K562 (cell line): ENCODE data around the gene FMOD. TPM values are rescaled to one million over a fixed set of nuclear protein-coding genes. Genes with fewer than 3 reads are reported as not detected.

Experiments used
- EP300 ChIP-seq: IDR thresholded peaks from 2 replicates; pipeline ENCODE4 v1.6.1; 2012; ENCODE audit warnings: low read length, improper control_type of control experiment
- ZNF639 ChIP-seq, 2 experiments: fragments of 200-800 bp in 1 of 2; sonication (Bioruptor generic) in 1 of 2; sonication (generic) in 1 of 2; formaldehyde crosslinking in 1 of 2; IDR thresholded peaks in 1 of 2; conservative IDR thresholded peaks in 1 of 2; 2 replicates each; pipeline versions ENCODE4 v1.5.0 to v1.6.1; 2016 to 2020; ENCODE audit warnings: missing compliant biosample characterization in 1 of 2, missing genetic modification characterization in 1 of 2, missing genetic modification reagents in 1 of 2
- polyA plus RNA-seq, 8 experiments: library from polyadenylated mRNA; depleted of rRNA in 4 of 8; stranded (reverse) in 5 of 8; unstranded in 3 of 8; fragments of >200 nt; fragmentation: Nextera tagmentation in 2 of 8; fragmentation: Illumina TruSeq in 1 of 8; extraction: Ambion mirVana in 2 of 8; extraction: Trizol in 1 of 8; gene quantifications; 2 replicates each; pipeline versions ENCODE4 v1.2.1 to v1.2.3, GENCODE V29; 2011 to 2014; ENCODE audit warnings: inconsistent platforms in 1 of 8, missing spikeins in 1 of 8
- total RNA-seq, 7 experiments: library from RNA; depleted of rRNA in 6 of 7; stranded (reverse); fragments of >200 nt in 6 of 7; fragmentation: Illumina TruSeq in 2 of 7; extraction: Trizol in 2 of 7; gene quantifications; 2 replicates each; pipeline versions ENCODE4 v1.2.1 to v1.2.3, GENCODE V29; 2011 to 2021; ENCODE audit warnings: low replicate concordance in 1 of 7
- TF ChIP-seq, protein P1 (sequence below): sonication (generic); formaldehyde crosslinking; IDR thresholded peaks from 2 replicates; pipeline ENCODE4 v1.8.0; 2023; ENCODE audit warnings: missing genetic modification reagents, mild to moderate bottlenecking, borderline replicate concordance
- TF ChIP-seq, protein P2 (sequence below): sonication (generic); formaldehyde crosslinking; IDR thresholded peaks from 2 replicates; pipeline ENCODE4 v1.8.1; 2022; ENCODE audit warnings: missing genetic modification reagents
- TF ChIP-seq, protein P3 (sequence below), 2 experiments: fragments of 450-650 bp; IDR thresholded peaks; 2 replicates each; pipeline ENCODE4 v1.6.1; 2018; ENCODE audit warnings: mild to moderate bottlenecking in 2 of 2, low read depth in 1 of 2; ENCODE audit not compliant: partially characterized antibody in 2 of 2
- TF ChIP-seq, protein P4 (sequence below): fragments of 250-450 bp; sonication (Bioruptor Pico); IDR thresholded peaks from 2 replicates; pipeline ENCODE4 v1.5.0; 2021

FMOD gene
- total and polyA plus RNA-seq, 9 of the 15 experiments (the other 6 are each of a cell fraction or from before 2014, with no cell fraction given) = 0.03 to 0.13 (median 0.03) TPM; not detected in 6

DNA sequence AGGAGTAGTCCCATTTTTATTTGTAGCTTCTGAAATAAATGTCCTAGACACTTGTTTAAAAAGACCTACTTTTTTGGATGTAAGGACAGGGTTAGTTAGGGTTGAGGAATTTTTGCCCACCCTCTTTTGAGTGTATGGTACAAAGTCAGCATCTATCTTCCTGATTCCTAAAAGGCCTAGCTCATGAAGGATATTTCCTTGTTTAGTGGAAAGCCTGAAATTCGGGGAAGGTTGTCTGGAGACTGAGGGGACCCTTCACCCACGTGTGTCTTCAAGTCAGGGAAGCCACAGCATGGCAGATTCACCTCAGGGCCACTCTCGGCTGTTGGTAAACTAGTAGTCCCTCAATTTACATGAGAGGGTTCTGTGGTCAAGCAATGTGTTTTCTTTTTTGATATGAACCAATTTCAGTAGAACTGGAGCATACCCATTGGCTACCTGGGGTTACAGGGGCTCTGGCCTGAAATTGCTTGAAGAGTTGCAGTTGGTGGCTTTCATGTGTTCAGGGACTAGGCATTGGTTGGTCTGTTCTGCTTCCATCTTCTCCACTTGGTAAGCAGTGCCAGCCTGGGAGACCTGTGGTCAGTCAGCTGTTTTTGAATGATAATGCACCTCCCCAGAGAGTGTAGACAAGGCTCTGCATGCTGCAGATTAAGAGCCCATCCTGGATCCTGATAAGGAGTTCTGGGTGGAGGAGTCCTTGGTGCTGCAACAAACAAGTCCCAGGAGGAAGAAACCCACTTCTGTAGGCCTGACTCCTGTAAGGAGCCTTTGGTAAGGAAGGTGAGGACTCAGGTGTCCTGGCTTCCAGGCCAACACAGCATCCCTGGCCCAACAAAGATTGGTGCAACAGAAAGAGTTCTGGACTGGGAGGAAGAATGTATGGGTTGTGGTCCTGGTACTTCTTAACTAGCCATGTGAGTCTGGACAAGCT is 39.3 kb downstream of the FMOD start (continued):
- TF ChIP-seq, protein P1, sequence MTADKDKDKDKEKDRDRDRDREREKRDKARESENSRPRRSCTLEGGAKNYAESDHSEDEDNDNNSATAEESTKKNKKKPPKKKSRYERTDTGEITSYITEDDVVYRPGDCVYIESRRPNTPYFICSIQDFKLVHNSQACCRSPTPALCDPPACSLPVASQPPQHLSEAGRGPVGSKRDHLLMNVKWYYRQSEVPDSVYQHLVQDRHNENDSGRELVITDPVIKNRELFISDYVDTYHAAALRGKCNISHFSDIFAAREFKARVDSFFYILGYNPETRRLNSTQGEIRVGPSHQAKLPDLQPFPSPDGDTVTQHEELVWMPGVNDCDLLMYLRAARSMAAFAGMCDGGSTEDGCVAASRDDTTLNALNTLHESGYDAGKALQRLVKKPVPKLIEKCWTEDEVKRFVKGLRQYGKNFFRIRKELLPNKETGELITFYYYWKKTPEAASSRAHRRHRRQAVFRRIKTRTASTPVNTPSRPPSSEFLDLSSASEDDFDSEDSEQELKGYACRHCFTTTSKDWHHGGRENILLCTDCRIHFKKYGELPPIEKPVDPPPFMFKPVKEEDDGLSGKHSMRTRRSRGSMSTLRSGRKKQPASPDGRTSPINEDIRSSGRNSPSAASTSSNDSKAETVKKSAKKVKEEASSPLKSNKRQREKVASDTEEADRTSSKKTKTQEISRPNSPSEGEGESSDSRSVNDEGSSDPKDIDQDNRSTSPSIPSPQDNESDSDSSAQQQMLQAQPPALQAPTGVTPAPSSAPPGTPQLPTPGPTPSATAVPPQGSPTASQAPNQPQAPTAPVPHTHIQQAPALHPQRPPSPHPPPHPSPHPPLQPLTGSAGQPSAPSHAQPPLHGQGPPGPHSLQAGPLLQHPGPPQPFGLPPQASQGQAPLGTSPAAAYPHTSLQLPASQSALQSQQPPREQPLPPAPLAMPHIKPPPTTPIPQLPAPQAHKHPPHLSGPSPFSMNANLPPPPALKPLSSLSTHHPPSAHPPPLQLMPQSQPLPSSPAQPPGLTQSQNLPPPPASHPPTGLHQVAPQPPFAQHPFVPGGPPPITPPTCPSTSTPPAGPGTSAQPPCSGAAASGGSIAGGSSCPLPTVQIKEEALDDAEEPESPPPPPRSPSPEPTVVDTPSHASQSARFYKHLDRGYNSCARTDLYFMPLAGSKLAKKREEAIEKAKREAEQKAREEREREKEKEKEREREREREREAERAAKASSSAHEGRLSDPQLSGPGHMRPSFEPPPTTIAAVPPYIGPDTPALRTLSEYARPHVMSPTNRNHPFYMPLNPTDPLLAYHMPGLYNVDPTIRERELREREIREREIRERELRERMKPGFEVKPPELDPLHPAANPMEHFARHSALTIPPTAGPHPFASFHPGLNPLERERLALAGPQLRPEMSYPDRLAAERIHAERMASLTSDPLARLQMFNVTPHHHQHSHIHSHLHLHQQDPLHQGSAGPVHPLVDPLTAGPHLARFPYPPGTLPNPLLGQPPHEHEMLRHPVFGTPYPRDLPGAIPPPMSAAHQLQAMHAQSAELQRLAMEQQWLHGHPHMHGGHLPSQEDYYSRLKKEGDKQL = no peak
- TF ChIP-seq, protein P2, sequence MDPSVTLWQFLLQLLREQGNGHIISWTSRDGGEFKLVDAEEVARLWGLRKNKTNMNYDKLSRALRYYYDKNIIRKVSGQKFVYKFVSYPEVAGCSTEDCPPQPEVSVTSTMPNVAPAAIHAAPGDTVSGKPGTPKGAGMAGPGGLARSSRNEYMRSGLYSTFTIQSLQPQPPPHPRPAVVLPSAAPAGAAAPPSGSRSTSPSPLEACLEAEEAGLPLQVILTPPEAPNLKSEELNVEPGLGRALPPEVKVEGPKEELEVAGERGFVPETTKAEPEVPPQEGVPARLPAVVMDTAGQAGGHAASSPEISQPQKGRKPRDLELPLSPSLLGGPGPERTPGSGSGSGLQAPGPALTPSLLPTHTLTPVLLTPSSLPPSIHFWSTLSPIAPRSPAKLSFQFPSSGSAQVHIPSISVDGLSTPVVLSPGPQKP (CRISPR knock-in tag) = no peak
- TF ChIP-seq EP300 (peak; percentile 98), ZNF639 (CRISPR knock-in tag; conservative IDR thresholded peaks at IDR 0.05 in 1 of 2, IDR thresholded peaks at IDR 0.05 in 1 of 2) (peak in 1 of 2 experiments; percentile 87; a peak in 2 of 4 replicates)
- TF ChIP-seq, protein P3, sequence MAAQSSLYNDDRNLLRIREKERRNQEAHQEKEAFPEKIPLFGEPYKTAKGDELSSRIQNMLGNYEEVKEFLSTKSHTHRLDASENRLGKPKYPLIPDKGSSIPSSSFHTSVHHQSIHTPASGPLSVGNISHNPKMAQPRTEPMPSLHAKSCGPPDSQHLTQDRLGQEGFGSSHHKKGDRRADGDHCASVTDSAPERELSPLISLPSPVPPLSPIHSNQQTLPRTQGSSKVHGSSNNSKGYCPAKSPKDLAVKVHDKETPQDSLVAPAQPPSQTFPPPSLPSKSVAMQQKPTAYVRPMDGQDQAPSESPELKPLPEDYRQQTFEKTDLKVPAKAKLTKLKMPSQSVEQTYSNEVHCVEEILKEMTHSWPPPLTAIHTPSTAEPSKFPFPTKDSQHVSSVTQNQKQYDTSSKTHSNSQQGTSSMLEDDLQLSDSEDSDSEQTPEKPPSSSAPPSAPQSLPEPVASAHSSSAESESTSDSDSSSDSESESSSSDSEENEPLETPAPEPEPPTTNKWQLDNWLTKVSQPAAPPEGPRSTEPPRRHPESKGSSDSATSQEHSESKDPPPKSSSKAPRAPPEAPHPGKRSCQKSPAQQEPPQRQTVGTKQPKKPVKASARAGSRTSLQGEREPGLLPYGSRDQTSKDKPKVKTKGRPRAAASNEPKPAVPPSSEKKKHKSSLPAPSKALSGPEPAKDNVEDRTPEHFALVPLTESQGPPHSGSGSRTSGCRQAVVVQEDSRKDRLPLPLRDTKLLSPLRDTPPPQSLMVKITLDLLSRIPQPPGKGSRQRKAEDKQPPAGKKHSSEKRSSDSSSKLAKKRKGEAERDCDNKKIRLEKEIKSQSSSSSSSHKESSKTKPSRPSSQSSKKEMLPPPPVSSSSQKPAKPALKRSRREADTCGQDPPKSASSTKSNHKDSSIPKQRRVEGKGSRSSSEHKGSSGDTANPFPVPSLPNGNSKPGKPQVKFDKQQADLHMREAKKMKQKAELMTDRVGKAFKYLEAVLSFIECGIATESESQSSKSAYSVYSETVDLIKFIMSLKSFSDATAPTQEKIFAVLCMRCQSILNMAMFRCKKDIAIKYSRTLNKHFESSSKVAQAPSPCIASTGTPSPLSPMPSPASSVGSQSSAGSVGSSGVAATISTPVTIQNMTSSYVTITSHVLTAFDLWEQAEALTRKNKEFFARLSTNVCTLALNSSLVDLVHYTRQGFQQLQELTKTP (IDR thresholded peaks at IDR 0.05; ENCODE audit: low read depth in 1 of 2, partially characterized antibody in 2 of 2) = peak in 1 of 2 experiments; percentile 85
- TF ChIP-seq, protein P4, sequence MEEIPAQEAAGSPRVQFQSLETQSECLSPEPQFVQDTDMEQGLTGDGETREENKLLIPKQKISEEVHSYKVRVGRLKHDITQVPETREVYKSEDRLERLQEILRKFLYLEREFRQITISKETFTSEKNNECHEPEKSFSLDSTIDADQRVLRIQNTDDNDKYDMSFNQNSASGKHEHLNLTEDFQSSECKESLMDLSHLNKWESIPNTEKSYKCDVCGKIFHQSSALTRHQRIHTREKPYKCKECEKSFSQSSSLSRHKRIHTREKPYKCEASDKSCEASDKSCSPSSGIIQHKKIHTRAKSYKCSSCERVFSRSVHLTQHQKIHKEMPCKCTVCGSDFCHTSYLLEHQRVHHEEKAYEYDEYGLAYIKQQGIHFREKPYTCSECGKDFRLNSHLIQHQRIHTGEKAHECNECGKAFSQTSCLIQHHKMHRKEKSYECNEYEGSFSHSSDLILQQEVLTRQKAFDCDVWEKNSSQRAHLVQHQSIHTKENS (CRISPR knock-in tag) = no peak
